Coronary artery (tissue), 2 donors: ENCODE results near the gene OOSP3.
"Not testable (repeated sequence)": the region's sequence is repeated elsewhere in the genome, so short reads cannot be mapped to it uniquely, and the experiment has no call there.

Source experiments
- DNase-seq: peaks from one replicate; pipeline ENCODE4 v3.0.0-alpha.2; 2017; ENCODE audit warnings: low spot score
- H3K27ac ChIP-seq, 2 donors: fragments of 200-600 bp; sonication (generic); one replicate each; pipeline ENCODE4 v1.5.1; 2016 to 2019
- H3K4me3 ChIP-seq: fragments of 200-600 bp; sonication (generic); 2 replicates; pipeline ENCODE4 v1.5.1; 2016; ENCODE audit warnings: mild to moderate bottlenecking, moderate library complexity
- TF ChIP-seq, protein P1 (sequence below): fragments of 200-600 bp; sonication (generic); IDR thresholded peaks from one replicate; pipeline ENCODE4 v1.5.1; 2019; ENCODE audit warnings: antibody characterized with exemption

The OOSP3 gene

GRCh38 chr11:59894616-59895015 is 16.0 kb downstream of the OOSP3 start:
- Histone ChIP-seq H3K27ac (no peak overlapping the region), H3K4me3 (no peak overlapping the region)
- TF ChIP-seq, protein P1, sequence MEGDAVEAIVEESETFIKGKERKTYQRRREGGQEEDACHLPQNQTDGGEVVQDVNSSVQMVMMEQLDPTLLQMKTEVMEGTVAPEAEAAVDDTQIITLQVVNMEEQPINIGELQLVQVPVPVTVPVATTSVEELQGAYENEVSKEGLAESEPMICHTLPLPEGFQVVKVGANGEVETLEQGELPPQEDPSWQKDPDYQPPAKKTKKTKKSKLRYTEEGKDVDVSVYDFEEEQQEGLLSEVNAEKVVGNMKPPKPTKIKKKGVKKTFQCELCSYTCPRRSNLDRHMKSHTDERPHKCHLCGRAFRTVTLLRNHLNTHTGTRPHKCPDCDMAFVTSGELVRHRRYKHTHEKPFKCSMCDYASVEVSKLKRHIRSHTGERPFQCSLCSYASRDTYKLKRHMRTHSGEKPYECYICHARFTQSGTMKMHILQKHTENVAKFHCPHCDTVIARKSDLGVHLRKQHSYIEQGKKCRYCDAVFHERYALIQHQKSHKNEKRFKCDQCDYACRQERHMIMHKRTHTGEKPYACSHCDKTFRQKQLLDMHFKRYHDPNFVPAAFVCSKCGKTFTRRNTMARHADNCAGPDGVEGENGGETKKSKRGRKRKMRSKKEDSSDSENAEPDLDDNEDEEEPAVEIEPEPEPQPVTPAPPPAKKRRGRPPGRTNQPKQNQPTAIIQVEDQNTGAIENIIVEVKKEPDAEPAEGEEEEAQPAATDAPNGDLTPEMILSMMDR = no peak
- no peak for DNase-seq

DNA sequence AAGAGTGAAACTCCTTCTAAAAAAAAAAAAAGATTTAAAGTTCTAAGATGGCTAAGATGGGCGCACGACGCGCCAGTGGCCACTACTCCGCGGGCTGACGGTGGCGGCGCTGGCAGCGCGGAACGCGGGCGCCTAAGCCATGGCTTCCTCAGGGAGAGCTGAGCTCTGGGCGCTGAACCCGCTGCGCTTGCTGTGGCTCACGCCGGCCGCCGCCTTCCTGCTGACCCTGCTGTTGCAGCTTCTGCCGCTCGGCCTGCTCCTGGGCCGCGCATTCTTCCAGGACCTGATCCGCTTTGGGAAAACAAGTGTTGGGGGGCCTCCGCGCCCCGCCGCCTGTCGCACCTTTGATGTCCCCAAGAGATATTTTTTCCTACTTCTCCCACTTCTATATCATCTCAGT is 19.5 kb downstream of the OOSP3 start:
- no peak for DNase-seq
- Histone ChIP-seq H3K27ac (no peak overlapping the region), H3K4me3 (no peak overlapping the region)
- TF ChIP-seq, protein P1 = no peak

DNA sequence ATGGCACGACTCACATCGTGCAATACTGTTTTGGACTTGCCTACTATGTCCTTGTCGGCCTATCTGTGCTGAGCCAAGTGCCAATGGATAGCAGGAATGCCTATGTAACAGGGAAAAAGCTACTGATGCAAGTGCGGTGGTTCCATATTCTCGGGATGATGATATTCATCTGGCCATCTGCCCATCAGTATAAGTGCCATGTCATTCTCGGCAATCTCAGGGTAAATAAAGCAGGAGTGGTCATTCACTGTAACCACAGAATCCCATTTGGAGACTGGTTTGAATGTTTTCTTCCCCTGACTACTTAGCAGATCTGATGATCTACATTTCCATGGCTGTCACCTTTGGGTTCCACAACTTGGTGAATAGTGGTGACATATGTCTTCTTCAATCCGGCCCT is 20.1 kb downstream of the OOSP3 start:
- no peak overlapping the region for H3K27ac ChIP-seq
- no peak overlapping the region for H3K4me3 ChIP-seq
- no peak for DNase-seq
- TF ChIP-seq, protein P1 = no peak

GRCh38 chr11:59899532-59899931 is 20.9 kb downstream of the OOSP3 start:
- Histone ChIP-seq H3K27ac (no peak overlapping the region), H3K4me3 (no peak overlapping the region)
- DNase-seq = no peak
- TF ChIP-seq, protein P1 = no peak

- TF ChIP-seq, protein P1 = no peak
- Histone ChIP-seq H3K27ac (no peak overlapping the region), H3K4me3 (no peak overlapping the region)
- DNase-seq = no peak
These were observed 22.0 kb downstream of the OOSP3 start for GRCh38 chr11:59900366-59901126.

DNA sequence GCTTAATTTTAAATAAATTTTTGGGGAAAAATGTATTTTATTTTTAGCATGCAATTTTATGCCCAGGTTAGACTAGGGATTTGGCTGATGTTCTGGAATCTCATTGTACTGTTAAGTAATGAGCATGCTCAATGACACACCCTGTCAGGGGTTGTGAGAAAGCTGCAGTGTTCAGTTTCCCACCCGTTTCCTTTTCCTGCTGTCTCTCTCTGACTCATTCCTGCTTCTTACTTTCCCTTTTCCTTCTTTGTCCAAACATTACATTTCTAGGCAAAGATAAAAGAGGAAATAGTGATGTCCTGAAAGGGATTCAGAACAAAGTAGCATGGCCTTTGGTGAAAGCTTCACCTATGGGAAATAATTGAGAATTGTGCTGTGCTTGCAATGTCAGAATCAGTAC is 22.7 kb downstream of the OOSP3 start:
- no peak overlapping the region for H3K27ac ChIP-seq
- no peak for DNase-seq
- TF ChIP-seq, protein P1 = no peak
- no peak overlapping the region for H3K4me3 ChIP-seq

GRCh38 chr11:59903569-59903968 is 25.0 kb downstream of the OOSP3 start:
- not testable (repeated sequence) for DNase-seq, H3K4me3 ChIP-seq, H3K27ac ChIP-seq
